ENCODE measurements around the gene RBM6.

DNA sequence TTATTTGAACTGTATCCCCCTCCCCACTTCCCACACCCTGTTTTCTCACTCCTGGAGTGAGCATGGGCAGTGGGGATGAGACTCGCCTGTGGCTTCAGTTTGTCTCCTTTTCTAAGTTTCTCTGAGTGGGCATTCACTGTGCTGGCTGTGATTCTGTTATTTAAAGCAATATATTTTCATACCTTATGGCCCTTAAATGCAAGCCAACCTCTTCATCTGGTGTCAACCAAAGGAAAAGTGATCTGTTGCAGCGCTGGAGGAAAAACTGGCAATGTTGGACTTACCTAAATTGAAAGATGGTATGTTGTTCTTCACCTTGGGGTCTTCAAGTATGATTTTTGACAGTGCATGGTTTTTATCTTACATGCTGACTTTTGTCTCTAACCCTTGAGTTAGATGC lies 56.1 kb downstream of the RBM6 start:
- TF ChIP-seq, protein P1, sequence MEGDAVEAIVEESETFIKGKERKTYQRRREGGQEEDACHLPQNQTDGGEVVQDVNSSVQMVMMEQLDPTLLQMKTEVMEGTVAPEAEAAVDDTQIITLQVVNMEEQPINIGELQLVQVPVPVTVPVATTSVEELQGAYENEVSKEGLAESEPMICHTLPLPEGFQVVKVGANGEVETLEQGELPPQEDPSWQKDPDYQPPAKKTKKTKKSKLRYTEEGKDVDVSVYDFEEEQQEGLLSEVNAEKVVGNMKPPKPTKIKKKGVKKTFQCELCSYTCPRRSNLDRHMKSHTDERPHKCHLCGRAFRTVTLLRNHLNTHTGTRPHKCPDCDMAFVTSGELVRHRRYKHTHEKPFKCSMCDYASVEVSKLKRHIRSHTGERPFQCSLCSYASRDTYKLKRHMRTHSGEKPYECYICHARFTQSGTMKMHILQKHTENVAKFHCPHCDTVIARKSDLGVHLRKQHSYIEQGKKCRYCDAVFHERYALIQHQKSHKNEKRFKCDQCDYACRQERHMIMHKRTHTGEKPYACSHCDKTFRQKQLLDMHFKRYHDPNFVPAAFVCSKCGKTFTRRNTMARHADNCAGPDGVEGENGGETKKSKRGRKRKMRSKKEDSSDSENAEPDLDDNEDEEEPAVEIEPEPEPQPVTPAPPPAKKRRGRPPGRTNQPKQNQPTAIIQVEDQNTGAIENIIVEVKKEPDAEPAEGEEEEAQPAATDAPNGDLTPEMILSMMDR (conservative IDR thresholded peaks at IDR 0.05 in 1 of 2, IDR thresholded peaks at IDR 0.05 in 1 of 2; ENCODE audit: low read depth in 1 of 2, low read length in 2 of 2), result no peak
- TF ChIP-seq EZH2 (IDR thresholded peaks at IDR 0.05; ENCODE audit: low read length, missing control alignments), result no peak

Data from fibroblast of lung (primary cell).